Upper lobe of left lung (tissue), 4 donors: ENCODE results near the gene ZC3H8.
A peak's percentile ranks its signal among the peaks of the same experiment; 100 is the strongest.

Experiments
- EP300 ChIP-seq, 4 donors: sonication (generic); formaldehyde crosslinking; IDR thresholded peaks; one replicate each; pipeline ENCODE4 v1.5.1; 2017; ENCODE audit warnings: antibody characterized with exemption in 4 of 4, control low read depth in 2 of 4
- POLR2A ChIP-seq, 4 donors: fragments of 450-650 bp; IDR thresholded peaks; one replicate each; pipeline ENCODE4 v1.5.1; 2016 to 2017; ENCODE audit warnings: antibody characterized with exemption in 4 of 4, mild to moderate bottlenecking in 2 of 4

GRCh38 chr2:112275887-112276773 lies 21.3 kb upstream of the ZC3H8 start:
- TF ChIP-seq EP300 (IDR thresholded peaks at IDR 0.05) (no peak), POLR2A (IDR thresholded peaks at IDR 0.05) (peak in 3 of 4 donors; percentile 35 to 71 (median 41))
